ENCODE measurements around the gene PRKCH. TPM values are rescaled to one million over a fixed set of nuclear protein-coding genes. Genes with fewer than 3 reads are reported as not detected.
A peak's percentile ranks its signal among the peaks of the same experiment; 100 is the strongest.

Gene PRKCH
- total RNA-seq, 1 experiment from 2014 or later = 2.7 TPM

DNA sequence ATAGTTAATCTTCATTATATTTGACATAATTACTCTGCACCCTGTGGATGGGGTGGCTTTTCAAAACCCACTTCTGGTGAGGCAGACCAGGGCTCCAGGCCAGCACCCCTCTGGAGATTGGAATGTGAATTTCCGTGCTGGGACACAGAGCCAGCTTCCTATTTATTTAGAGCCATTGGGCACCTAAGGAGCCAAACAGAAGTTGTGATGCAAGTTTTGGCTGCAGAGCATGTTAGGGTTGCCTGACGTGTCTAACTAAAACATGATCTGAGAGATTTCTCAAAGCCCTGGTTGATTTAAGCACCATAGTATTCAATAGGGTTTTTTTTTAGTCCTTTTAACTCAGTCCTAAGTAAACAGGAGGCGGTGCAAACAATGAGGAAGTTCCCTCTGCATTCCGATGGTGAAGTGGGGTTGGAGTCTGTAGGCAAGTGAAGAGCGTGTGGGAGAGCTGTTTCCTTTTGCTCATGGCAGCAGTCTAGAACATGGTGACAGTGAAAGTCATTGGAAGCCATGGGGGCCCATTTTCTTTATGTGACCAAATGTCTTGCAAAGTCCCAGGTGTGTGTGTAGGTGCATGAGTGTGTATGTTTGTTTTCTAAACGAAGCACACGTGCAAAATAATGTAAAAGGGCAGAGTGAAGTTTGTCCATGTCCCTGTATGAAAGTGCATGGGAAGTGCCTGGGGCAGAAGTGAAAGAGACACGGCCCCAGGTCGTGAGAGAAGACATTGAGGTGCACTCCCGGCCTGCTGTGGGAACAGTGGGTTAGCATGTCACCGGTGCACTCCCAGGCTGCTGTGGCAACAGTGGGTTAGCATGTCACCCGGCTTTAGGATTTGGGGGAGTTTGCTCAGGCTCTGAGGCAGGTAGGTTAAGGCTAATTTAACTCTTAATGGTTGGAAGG is 117.7 kb downstream of the PRKCH start:
- Histone ChIP-seq H3K27me3 (ENCODE audit: control insufficient read depth, insufficient read depth, low read length) (no peaks in the 10 kb centered on the region), H3K4me1 (ENCODE audit: control insufficient read depth, insufficient read depth, low read length) (no peaks in the 10 kb centered on the region), H3K36me3 (ENCODE audit: control insufficient read depth, insufficient read depth, low read length) (no peaks in the 10 kb centered on the region), H3K9me3 (ENCODE audit: control insufficient read depth, insufficient read depth, low read depth, low read length) (no peaks in the 10 kb centered on the region), H3K27ac (ENCODE audit: low read length) (no peak overlapping the region), H3K4me3 (ENCODE audit: low read depth in 2 of 2, low read length in 2 of 2) (peak overlapping the region in 1 of 2 experiments; percentile 25; a peak in 2 of 4 replicates)
- no TSS peak for BruUV-seq (replicated peaks)
- ChIA-PET CTCF (no interaction called here), POLR2A (no interaction called here)
- ATAC-seq = peak; percentile 73
- TF ChIP-seq TCF7L2 (IDR thresholded peaks at IDR 0.05; ENCODE audit: low read depth, low read length) (no peak; the same call in 1 of the 2 replicates), REST (IDR thresholded peaks at IDR 0.05; ENCODE audit: insufficient read depth in 1 of 2, low read depth in 2 of 2, low read length in 1 of 2) (no peak), POLR2AphosphoS5 (IDR thresholded peaks at IDR 0.05; ENCODE audit: low read depth, low read length) (no peak), SIN3A (IDR thresholded peaks at IDR 0.05; ENCODE audit: borderline replicate concordance, insufficient read depth, low read depth, low read length) (no peak)
- intact Hi-C loops (cut with micrococcal nuclease; ENCODE audit: unreplicated experiment) = no loop called here
- in situ Hi-C loops (cut with HindIII; ENCODE audit: low pct_unique_long_range_greater_than_20kb, low sequenced_read_pairs) = no loop called here
- DNase-seq (ENCODE audit: low read depth, low spot score) = peak; percentile 1

DNA sequence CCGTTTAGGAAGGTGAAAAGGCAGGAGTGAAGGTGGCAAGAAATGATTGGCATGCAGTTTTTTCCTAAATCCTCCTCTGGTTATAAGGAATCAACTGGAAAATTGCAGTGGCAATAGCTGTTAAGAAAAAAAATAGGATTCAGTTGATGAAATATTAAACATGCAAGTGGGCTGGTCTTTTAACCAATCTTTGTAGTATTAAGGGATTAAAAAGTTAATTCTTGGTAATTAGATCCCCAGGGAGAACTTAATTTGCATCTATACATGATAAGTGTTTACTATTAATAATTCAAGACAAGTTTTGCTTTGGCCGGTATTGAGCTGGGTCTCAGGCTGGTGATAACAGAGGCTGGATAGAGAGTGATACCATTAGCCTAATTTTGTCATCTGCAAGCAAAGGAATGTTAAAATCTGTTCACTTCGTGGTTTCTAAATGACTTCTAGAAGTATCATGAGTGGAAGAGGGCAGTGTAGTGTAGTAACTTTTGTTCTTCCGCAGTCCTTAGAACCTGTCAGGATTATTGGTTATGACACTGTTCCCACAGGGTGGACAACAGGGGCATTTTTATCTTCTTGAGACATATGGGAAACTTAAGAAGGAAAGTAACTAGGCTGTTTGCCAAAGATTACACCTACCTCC is 118.5 kb downstream of the PRKCH start:
- no peaks in the 10 kb centered on the region for H3K9me3 ChIP-seq (ENCODE audit: control insufficient read depth, insufficient read depth, low read depth, low read length)
- no peak for ATAC-seq
- no TSS peak for BruUV-seq (replicated peaks)
- H3K4me3 ChIP-seq (ENCODE audit: low read depth in 2 of 2, low read length in 2 of 2) = no peak overlapping the region
- ChIA-PET CTCF (no interaction called here), POLR2A (no interaction called here)
- intact Hi-C loops (cut with micrococcal nuclease; ENCODE audit: unreplicated experiment) = no loop called here
- no peaks in the 10 kb centered on the region for H3K4me1 ChIP-seq (ENCODE audit: control insufficient read depth, insufficient read depth, low read length)
- TF ChIP-seq POLR2AphosphoS5 (IDR thresholded peaks at IDR 0.05; ENCODE audit: low read depth, low read length) (no peak), TCF7L2 (IDR thresholded peaks at IDR 0.05; ENCODE audit: low read depth, low read length) (no peak), SIN3A (IDR thresholded peaks at IDR 0.05; ENCODE audit: borderline replicate concordance, insufficient read depth, low read depth, low read length) (no peak), CTCF (IDR thresholded peaks at IDR 0.05) (no peak), REST (IDR thresholded peaks at IDR 0.05; ENCODE audit: insufficient read depth in 1 of 2, low read depth in 2 of 2, low read length in 1 of 2) (no peak)
- in situ Hi-C loops (cut with HindIII; ENCODE audit: low pct_unique_long_range_greater_than_20kb, low sequenced_read_pairs) = no loop called here
- no peaks in the 10 kb centered on the region for H3K27me3 ChIP-seq (ENCODE audit: control insufficient read depth, insufficient read depth, low read length)
- H3K27ac ChIP-seq (ENCODE audit: low read length) = no peak overlapping the region
- H3K36me3 ChIP-seq (ENCODE audit: control insufficient read depth, insufficient read depth, low read length) = no peaks in the 10 kb centered on the region
- no peak for DNase-seq (ENCODE audit: low read depth, low spot score)

Data from Panc1 (cell line).